NCI-H2029 (cell line): ENCODE measurements around the gene NFKBIE.

Experiments
- DNase-seq: peaks from one replicate; lab custom pipeline; 2025; lab: John Stamatoyannopoulos, UW

NFKBIE gene

DNA sequence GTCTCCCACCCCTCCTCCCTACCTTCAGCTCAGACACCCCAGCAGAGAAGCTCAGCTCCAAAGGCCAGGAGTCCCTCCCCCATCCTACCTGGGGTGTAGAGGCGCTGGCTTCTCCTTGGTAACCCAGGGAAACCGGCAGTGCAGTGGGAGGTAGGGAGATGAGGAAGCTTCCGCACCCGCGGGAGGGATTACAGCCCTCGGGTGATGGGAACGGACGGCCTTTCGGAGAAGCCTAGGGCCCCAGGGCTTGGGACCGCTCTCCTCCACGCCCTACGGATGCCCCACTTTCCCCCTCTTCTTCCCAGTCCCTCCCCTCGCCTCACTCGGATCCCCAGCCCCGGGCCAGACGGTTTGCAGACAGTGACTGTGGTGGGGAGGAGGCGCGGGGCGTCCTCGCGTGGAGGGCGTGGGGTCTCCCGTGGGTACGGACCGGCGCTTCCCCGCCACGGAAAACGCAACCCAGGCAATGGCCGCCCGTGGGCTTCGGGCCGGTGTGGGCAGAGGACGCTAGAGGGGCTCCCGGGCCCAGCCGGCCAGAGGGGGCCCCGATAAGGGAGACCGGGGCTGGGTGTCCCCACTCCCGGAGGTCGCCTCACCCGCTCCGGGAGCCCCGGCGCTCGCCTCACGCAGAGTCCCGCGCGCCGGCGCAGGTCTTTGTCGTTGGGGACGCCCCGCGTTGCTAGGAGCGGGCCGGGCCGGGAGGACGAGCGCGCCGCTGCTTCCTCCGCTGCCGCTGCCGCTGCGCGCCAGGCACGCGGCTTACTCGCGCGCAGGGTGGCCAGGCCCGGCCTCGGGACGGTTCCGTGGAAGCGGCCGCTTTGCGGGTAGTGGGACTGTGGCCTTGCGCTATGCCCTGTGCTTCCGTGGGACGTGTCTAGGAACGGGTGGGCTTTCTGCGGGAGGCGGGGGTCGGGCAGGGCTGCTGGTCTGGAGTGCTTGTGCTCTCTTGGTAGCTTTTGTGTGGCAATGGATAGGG lies 32.0 kb upstream of the NFKBIE start:
- no peak for DNase-seq

DNA sequence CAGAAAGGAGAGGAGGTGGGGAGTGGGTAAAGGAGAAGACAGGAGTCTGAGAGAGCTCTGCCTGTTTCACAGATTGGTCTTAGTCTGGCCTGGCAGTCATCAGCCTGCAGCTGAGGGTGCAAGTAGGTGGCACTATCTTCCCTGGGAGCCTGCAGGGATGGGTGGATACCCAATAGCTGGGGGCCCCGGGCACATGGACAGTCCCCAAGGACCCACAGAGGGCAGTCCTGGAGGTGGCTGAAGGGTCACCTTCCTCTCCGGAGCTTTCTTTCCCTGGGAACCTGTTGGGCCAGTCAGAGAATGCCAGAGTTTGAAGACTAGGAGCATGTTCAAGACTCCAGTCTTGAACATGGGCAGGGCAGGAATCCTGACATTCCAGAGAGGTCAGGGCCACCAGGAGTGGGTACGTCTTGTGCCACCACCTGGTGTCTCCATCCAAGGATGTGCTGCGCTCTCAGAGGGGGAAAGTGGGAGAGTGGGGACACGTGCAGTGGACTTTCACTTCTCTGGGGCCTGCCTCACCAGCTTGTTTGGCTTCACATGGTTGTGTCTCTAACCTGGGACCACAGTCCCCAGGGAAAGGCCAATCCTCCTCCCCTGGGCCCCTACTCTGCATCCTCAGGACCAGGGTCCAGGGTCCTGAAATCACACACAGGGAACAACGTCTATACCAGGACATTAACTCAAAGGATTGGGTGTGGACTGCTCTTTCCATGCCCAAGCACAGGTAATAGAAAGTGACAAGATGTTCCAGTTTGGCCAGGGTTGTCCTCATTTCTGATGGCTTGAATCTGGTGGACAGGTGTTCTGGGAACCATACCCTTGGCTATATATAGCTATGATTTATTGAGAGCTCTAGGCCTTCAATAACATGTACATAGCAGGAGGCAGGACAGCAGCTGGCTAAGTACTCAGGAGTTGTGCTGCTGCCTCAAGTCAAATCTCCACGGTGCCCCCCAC lies 29.8 kb upstream of the NFKBIE start:
- DNase-seq, result no peak

DNA sequence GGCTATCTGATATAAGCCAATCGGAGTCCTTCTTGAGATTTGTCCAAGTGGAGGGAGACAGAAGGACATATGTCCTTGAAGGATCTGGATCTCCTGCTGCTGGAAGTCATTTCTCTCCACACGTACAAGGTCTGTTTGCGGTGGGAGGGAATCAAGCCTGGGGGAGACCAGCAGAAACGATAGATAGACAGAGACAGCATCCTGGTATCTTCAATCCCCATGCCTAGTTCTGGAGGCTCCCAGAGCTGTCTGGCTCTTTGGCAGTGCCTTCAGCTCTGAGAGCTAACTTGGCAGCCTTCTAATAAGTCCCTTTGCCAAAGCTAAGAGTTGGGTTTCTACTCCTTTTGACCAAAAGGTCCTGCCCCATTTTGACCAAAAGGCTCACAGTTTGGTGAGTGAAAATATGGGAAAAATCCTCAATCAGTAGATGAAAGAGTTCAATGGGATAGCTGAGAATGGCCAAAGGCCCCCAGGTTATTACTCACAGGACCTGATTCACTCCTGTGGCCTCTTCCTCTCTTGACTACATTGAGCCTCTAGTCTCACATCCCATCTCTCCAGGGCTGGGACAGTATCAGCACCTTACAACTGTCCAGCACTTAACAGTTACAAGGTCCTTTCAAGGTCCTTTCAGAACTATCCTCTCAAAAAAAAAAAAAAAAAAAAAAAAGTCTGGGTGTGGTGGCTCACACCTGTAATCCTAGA lies 27.5 kb upstream of the NFKBIE start:
- no peak for DNase-seq

DNA sequence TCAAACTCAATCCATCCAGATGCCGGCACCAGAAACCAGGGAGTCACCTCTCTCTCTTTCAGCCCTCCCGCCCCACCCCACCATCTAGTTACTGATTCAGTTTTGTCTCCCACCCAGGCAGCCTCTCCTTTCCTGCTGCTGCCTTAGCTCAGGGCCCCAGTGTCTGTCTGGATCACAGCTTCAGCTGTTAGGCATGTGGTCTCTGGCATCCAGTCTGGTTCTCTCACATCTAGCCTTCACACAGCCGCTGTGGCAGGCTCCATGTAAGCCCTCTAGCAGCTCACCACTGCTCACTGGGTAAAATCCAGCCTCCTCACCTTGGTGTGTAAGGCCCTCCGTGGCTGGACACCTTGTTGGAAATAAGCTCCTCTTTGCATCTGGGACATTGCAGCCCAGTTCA lies 26.5 kb upstream of the NFKBIE start:
- no peak for DNase-seq

DNA sequence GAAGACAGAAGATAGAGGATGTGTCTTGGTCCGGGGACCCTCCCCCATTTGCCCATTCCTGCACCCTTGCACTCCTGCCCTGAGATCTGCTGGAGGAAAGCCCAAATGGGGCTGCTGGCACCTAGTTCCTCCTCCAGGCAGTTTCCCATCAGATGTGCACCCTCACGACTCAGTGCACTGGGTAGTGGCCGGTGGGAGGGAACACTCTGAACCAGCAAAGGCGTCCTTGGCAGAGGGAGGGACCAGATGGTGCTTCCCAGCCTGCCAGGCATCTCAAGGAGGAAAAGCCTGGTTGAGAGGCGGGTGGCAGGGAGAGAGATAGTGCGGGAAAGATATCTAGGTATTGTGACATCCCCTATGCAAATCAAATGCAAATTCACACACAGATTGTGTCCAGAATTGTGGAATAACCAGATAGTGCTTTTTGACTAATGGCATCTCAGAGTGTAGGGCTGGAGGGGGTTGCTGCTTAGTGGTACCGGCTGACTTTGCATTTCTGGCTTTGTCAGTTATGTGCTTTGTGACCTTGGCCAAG lies 24.4 kb upstream of the NFKBIE start:
- no peak for DNase-seq

DNA sequence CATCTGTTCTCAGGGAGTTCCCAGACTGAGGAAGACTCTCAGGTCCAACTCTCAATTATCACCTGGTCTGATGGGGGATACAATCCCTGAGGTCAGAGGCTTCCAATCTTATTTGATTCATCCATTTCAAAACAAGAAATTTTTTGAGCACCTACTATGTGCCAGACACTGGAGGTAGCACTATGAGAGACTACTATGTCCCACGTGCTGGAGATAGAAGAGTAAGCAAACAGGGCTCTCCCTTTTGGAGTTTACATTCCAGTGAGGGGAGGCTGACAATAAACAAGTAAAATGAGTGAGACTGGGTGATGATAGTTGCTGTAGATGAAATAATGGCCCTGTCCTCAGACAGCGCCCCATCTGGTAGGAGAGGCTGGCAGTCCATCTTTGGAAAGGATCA lies 21.4 kb upstream of the NFKBIE start:
- DNase-seq, result no peak

DNA sequence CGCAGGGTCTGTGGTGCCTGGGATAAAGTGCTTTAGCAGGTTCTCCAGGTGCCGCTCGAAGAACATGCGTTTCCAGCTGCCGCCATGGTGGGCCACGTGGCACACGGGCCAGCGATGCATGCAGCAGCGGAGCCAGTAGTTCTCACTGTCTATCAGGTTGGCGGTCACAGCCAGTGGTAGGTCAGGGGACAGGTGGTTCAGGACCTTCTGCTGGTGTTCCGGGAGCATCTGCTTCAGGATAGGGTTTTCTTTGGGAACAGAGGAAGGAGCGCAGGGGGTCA lies 20.9 kb upstream of the NFKBIE start:
- no peak for DNase-seq

DNA sequence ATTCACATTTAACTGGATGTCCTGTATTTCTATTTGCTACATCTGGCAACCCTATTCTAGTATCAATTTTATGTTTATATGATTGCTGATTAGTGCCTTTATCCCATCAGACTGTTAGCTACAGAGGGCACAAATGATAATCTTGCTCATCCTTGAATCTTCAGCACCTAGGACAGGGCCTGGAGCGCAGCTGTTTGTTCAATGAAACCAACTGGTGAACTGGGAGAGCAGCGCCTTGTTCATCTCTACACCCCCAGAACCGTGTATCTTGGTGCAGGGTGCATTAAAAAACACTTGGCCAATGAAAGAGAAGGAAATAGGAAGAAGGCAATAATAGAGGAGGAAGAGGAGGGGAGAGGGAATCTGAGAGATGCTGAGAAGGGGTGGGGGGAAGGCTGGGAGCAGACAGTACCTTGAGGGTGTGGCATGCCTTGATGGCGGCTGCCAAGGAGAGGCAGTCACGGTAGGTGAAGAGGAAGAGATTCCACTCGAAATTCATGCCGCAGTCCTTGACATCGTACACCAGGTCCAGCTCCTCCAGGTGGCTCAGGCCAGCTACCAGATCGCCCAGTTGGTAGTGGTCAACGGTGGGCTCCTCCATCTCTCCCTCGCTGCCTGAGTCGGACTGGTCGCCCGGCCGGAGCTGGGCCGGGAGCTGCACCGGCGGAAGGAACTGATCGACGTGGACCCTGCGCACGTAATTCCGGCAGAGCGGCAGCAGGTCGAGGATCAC lies 20.4 kb upstream of the NFKBIE start:
- no peak for DNase-seq

DNA sequence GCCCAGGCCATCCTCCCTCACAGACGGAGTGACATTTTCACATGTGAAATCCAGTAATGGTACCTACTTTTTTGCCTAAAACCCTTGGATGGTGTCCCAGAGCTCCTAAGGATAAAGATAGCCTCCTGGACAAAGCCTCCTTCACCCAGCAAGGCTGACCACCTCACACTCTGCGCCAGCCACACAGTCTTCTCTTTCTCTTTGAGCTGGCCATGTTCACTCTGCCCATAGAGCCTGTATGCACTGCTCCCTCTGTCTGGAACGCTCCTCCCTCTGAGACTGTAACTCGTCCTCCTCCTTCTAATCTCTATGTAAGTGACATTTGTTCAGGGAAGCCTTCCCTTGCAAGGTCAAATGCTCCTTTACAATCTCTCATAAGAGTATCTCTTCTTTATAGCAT lies 19.5 kb upstream of the NFKBIE start:
- DNase-seq, result no peak

DNA sequence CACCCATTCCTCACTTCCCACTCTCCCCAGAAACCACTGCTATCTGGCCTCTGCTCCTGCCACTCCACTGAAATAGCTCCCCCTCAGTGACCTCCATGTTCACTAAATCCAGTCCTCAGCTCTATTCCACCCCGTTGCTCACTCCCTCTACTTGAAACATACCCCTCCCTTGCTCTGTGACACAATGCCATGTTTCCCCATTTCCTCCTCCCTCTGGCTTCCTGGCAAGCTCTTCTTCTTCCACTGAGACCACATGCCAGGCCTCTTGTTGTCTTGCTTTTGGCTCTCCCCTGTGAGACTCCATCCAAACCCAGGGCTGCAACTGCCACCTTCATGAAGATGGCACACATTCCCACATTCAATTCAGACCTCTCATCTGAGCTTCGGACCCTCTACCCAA lies 18.8 kb upstream of the NFKBIE start:
- no peak for DNase-seq

DNA sequence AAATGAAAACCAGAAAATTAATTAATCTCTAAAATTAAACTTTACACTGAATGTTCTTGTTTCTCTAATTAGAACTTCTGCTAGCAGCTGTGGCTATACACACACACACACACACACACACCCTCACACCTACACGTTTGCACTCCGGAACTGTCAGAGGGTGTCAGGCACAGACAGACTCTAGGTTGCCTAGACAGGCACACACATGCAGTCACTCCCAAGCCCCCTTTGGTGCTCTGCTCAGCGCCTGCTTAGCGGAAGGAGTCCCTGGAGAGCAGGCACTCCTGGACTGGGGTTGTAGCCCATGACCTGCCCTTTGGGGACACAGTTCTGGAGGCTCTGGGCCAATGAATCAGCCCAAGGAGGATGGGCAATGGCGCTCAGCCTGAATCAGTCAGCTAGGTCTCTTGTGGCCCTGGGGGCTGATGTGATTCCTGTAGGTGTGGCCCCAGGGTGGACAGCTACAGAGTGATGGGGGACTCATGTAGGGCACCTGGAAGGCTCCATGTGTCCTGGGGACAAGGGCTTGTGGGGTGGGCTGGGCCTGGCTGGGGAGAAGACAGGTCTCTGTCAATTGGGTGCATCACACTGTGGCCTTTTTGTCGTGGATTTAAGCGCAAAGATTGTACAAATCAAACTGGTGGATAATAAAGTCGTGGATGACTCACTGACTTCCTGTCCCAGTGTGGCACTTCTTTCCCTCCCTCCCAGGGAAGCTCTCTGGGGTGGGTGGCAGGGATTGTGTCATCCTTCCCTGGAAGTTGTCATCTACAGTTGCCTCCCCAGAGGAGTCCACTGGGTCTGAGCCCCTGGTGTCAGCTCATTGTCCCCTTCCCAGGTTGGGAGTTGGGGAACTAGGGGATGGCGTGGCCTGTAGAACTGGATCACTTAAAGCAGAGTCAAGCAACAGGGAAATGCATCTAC lies 13.7 kb upstream of the NFKBIE start:
- no peak for DNase-seq

DNA sequence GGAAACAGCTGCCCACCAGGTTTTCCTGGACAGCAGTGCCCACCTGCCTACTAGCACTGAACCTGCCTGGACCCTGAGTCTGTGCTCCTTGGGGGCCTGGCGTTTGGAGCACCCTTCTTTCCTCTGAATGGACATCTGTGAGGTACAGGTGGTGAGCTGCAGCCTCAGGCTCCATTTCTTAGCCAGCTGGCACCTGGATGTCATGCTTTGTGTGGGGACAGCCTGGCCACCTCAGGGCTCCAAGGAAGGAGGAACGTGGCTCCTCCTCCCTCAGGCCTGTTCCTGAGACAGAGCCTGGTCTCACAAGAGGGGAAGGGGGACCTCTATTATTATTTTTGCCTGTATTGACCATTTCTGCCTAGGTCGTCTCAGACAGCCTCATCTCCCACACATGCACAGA lies 13.0 kb upstream of the NFKBIE start:
- DNase-seq, result no peak

DNA sequence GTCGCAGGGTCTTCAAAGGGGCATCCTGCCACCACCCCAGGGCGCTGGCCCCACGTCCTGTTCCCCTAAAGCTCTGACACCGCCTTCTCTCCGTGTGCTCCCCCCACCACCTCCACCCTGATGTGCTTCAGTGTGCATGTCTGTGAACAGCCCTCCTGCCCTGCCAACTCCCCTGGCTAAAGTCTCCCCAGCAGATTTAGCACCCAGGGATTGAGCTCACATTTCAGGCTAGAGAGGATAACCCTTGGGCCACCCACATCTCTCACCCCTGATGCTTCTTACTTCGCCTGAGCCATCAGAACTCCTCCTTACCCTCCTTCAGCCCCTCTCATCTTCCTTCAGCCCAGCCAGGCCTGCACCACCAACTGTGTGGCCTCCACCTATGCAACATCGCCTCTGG lies 12.4 kb upstream of the NFKBIE start:
- DNase-seq, result no peak

DNA sequence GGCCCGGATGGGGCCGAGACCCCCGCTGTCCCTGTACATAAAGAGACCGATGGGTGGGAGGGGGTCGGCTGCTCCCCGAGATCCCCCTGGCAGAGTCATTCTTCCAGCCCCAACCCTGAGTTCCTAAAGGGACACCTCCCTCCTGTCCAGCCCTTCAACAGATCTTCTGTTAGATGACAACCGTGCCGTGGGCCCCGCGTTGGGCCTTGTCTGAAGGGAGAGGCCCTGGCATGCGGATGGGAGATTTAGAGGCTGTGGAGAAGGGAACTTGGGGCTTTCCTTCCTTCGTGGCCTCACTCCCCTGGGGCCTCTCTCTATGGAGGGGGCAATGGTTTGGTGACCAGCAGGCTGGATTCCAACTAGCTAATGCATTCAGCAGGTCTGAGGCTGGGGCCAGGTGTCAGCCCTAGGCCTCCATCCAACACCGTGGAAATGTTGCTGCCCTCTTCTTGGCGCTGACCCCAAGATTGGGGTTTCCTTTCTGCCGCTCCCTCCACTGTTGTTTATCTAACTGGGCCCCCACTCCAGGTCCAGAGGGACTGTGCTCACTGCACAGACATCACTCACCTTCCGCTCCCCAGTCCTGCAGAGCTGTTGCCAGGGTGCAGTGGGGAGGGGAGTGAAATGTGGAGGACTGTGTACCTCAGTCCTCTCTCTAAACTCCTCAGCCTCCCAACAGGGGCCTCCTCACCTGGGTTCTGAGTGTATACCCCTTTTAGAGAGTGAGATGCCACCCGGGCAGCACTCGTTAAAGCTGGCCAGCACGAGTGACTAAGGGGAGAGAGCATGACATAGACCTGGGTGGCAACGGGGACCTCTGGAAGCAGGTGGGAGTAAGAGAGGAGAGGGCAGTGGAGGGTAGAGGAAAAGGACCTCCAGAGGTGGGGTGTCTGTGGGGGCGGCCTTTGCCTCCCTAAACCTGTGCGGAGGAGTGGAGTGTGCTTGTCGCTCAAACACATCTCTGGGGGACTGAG lies 11.6 kb upstream of the NFKBIE start:
- no peak for DNase-seq

DNA sequence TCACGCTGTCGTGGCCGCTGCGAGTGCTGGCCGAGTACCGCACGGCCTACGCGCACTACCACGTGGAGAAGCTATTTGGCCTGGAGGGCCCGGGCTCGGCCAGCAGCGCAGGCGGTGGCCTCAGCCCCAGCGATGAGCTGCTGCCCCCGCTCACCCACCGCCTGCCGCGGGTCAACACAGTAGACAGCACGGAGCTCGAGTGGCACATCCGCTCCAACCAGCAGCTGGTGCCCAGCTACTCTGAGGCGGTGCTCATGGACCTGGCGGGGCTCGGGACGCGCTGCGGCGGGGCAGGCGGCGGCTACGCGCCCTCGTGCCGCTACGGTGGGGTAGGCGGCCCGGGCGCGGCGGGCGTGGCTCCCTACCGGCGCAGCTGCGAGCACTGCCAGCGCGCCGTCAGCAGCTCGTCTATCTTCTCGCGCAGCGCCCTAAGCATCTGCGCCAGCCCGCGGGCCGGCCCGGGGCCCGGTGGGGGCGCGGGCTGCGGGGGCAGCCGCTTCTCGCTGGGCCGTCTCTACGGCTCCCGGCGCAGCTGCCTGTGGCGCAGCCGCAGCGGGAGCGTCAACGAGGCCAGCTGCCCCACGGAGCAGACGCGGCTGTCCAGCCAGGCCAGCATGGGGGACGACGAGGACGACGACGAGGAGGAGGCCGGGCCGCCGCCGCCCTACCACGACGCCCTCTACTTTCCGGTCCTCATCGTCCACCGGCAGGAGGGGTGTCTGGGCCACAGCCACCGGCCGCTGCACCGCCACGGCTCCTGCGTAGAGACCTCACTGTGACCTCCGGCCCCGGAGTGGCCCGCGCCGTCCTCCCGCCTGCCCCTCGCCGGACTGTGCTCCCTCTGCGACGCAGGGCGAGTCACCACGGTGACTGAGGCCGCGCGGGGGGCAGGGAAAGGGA lies 10.6 kb upstream of the NFKBIE start:
- DNase-seq, result peak; percentile 18

DNA sequence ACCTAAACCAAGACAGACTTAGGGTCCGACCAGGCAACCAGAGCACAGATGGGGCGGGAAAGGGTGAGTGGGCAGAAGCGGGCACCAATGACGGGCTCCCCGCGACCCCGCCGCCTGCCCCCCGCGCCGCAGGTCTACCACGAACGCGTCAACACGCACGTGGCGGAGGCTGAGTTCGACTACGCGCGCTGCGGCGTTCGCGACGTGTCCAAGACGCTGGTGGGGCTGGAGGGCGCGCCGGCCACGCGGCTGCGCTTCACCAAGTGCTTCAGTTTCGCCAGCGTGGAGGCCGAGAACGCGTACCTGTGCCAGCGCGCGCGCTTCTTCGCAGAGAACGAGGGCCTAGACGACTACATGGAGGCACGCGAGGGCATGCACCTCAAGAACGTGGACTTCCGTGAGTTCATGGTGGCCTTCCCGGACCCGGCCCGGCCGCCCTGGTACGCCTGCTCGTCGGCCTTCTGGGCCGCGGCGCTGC lies 10.0 kb upstream of the NFKBIE start:
- no peak for DNase-seq

DNA sequence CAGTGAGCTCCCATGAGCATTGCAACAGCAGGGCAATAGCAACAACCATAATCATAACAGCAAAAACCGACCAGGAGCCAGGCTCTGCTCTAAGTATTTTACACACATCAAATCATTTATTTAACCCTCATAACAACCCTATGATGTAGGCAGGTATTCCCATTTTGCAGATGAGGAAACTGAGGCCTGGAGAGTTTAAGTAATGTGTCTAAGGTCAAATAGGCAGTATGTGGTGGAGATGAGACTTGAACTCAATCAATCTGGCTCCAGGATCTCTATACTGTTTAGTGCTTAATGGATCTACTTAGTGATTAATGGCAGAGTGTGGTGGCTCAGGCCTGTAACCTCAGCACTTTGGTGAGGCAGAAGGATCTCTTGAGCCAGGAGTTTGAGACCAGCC lies 8.3 kb upstream of the NFKBIE start:
- DNase-seq, result no peak

DNA sequence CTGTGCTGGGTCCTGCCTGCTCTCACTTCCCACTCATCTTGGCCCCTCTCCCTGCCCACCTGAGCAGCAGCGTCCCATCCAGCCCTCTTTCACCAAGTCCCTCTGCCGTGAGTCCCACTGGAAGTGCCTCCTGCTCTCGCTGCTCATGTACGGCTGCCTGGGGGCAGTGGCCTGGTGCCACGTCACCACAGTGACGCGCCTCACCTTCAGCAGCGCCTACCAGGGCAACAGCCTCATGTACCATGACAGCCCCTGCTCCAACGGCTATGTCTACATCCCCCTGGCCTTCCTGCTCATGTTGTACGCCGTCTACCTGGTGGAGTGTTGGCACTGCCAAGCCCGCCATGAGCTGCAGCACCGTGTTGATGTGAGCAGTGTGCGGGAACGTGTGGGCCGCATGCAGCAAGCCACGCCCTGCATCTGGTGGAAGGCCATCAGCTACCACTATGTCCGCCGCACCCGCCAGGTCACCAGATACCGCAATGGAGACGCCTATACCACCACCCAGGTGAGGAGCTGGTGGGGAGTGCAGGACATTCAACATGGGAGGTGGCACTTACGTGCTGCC lies 7.7 kb upstream of the NFKBIE start:
- DNase-seq, result no peak
